Astrocyte of the cerebellum (primary cell): ENCODE results near the gene TMEM40.

Source experiments
- DNase-seq: peaks from one replicate; pipeline ENCODE4 v3.0.0-alpha.2; 2011; ENCODE audit warnings: low read depth
- H3K4me3 ChIP-seq: 2 replicates; pipeline ENCODE4 v1.5.1; 2011; ENCODE audit warnings: mild to moderate bottlenecking, low read depth, low read length, moderate library complexity
- in situ Hi-C: cut with HindIII; loops from 2 replicates; pipeline ENCODE4 v1.10.0; 2017; ENCODE audit warnings: low sequenced_read_pairs
- TF ChIP-seq, protein P1 (sequence below): IDR thresholded peaks from 2 replicates; pipeline ENCODE4 v1.5.1; 2012; ENCODE audit warnings: low read length, low read depth, moderate library complexity, mild to moderate bottlenecking; ENCODE audit errors: missing control alignments

Gene TMEM40

DNA sequence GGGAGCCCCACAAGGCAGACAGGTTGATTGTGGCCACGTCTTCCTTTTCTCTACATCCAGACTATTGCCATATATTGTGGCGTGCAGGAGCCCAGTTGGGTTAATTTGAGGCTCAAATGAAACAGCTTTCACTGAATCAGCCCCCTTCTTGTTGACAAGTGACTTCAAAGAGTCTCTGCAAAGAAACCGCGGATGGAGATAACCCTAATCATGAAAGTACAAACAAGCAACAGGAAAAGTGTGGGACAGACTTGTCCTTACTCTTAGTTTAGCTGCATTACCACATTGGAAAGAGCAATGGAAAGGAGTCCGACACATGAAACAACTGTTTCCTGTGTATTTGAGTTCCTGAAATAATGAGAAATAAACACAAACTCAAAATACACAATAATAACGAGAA is 3.3 kb downstream of the TMEM40 start:
- no peak overlapping the region for H3K4me3 ChIP-seq
- in situ Hi-C loops, result no loop called here
- TF ChIP-seq, protein P1, sequence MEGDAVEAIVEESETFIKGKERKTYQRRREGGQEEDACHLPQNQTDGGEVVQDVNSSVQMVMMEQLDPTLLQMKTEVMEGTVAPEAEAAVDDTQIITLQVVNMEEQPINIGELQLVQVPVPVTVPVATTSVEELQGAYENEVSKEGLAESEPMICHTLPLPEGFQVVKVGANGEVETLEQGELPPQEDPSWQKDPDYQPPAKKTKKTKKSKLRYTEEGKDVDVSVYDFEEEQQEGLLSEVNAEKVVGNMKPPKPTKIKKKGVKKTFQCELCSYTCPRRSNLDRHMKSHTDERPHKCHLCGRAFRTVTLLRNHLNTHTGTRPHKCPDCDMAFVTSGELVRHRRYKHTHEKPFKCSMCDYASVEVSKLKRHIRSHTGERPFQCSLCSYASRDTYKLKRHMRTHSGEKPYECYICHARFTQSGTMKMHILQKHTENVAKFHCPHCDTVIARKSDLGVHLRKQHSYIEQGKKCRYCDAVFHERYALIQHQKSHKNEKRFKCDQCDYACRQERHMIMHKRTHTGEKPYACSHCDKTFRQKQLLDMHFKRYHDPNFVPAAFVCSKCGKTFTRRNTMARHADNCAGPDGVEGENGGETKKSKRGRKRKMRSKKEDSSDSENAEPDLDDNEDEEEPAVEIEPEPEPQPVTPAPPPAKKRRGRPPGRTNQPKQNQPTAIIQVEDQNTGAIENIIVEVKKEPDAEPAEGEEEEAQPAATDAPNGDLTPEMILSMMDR, result no peak
- DNase-seq, result no peak

DNA sequence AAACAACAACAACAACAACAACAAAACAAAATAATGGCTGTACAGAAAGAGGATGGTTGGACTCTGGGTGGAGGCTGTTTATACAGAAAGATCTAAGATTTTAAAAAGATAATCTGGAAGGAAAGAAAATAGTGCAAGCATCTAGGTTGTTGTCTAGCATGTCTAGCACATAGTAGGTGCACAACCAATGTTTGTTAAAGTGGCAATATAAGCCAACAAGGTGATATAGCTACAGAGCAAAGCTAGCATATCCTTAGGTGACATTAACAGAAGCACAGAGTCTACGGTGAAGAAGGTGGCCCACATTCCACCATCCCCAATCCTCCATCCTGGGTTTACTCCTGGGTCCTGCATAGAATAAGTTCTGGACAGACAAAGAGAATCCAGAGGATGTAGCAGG is 4.7 kb downstream of the TMEM40 start:
- TF ChIP-seq, protein P1, result no peak
- no peak overlapping the region for H3K4me3 ChIP-seq
- in situ Hi-C loops, result no loop called here
- no peak for DNase-seq

DNA sequence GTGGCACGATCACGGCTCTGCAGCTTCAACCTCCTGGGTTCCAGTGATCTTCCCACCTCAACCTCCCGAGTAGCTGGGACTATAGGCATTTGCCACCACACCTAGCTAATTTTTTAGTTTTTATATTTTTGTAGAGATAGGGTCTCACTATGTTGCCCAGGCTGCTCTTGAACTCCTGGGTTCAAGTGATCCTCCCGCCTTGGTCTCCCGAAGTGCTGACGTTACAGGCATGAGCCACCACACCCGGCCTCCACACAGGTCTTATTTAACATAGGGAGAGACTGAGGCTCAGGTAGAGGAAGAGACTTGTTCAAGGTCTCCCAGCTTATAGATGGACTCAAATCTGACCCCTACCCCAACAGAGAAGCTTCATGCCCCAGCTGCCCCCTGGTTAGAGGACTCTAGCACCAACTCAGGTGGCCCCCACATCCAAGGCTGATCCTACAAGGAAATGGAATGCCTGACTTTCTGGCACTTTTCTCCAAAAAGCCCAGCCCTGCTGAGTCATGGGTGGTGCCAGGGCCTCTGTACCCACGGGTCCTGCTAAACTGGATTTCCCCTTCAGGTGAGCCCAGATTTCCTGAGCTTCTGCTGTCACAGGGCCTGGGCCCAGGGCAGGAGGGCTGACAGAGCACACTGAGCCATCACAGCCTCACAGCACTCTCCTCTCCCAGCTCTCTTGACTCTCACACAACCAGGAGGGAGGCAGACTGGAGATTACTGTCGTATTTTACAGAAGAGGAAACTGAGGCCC is 5.6 kb downstream of the TMEM40 start:
- no peak for DNase-seq
- in situ Hi-C loops, result no loop called here
- H3K4me3 ChIP-seq, result no peak overlapping the region

DNA sequence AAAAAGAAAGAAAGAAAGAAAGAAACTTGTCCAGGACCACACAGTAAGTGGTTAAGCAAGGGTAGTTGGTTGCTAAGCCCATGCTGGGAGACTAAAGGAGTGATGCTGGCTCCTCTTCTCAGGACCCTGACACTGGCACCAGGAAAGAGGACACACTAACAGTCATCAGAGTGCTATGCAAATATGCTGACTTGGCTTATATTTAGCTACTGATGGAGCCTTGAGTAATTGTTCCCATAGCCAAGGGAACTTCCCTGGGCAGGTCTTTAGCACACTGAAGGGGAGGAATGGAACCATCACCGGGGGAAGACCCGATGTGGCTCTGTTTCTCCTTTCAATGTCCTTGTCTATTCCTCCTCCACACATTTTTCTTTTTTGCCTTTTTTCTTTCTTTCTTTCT is 6.2 kb downstream of the TMEM40 start:
- in situ Hi-C loops, result no loop called here

More for the DNA sequence above, 5.6 kb downstream of the TMEM40 start:
- TF ChIP-seq, protein P1, result no peak

DNA sequence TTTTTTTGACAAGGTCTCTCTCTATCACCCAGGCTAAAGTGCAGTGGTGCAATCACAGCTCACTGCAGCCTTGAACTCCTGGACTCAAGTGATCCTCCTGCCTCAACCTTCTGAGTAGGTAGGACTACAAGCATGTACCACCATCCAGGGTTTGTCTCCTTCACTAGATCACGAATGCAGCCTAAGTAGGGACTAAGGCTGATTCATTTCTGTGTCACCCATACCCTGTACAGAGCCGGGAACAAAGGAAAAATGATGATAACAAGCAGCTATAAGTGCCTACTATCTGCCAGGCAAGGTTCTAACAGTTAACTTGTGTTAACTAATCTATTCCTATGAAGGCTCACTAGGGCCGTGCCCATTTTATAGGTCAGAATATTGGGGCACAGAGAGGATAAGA is 7.0 kb downstream of the TMEM40 start:
- DNase-seq, result no peak
- in situ Hi-C loops, result no loop called here
- TF ChIP-seq, protein P1, result no peak
- H3K4me3 ChIP-seq, result no peak overlapping the region

More for the DNA sequence above, 6.2 kb downstream of the TMEM40 start:
- no peak overlapping the region for H3K4me3 ChIP-seq
- DNase-seq, result no peak
- TF ChIP-seq, protein P1, result no peak

DNA sequence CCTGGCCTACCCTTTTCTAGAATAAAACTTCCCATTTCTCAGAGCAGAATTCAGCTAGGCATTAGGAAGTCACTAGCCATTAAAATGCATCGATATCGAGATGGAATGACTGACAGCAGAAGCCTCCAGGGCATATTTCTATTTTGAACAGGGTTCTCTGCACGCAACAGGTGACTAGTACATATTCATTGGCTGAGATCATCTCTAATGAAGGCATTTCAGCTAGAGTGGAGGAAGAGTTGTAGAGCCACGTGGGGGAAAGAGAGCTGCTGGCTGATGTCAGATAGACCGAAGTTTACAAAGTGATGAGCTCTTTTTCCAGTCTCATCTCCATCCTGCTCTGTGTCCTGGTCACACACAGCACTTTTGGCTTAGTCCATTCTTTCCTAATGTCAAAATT is 7.5 kb downstream of the TMEM40 start:
- in situ Hi-C loops, result no loop called here
- H3K4me3 ChIP-seq, result no peak overlapping the region
- no peak for DNase-seq
- TF ChIP-seq, protein P1, result no peak
